IMR-90 (cell line): Measurements from ENCODE around the gene ASTE1. TPM values are rescaled to one million over a fixed set of nuclear protein-coding genes. Genes with fewer than 3 reads are reported as not detected.

Experiments used
- ATAC-seq: fragments of 200-7000 bp; cut with Tn5 transposase; 2 replicates; pipeline ENCODE4 v1.9.1; 2020; ENCODE audit warnings: low read depth, mild to moderate bottlenecking, moderate library complexity
- BruUV-seq: library from RNA; stranded (reverse); fragments of 400-500 nt; replicated peaks from 2 replicates; lab custom pipeline; 2021; lab: Mats Ljungman, UMichigan
- CTCF ChIA-PET: fragments of 300-600 bp; formaldehyde crosslinking; extraction: SDS; loops from one replicate; lab custom pipeline; 2021; ENCODE audit warnings: antibody characterized with exemption; lab: Yijun Ruan, JAX
- POLR2A ChIA-PET: fragments of 300-600 bp; sonication (Branson Sonifier 250); formaldehyde crosslinking; loops from one replicate; lab custom pipeline; 2022; ENCODE audit warnings: antibody characterized with exemption; ENCODE audit not compliant: unreplicated experiment; lab: Charles Lee
- DNase-seq: peaks from one replicate; pipeline ENCODE4 v3.0.0; 2013
- H2AFZ ChIP-seq: replicated peaks from 2 replicates; pipeline ENCODE3; 2013; ENCODE audit warnings: low read length, mild to moderate bottlenecking; ENCODE audit not compliant: poor library complexity
- H2AK5ac ChIP-seq: 2 replicates; pipeline ENCODE4 v1.6.1; 2013; ENCODE audit warnings: low read depth, low read length, inconsistent platforms
- H2AK9ac ChIP-seq: replicated peaks from 2 replicates; pipeline ENCODE3; 2013; ENCODE audit warnings: mild to moderate bottlenecking, low read depth, low read length, moderate library complexity; ENCODE audit not compliant: poor library complexity
- H2BK120ac ChIP-seq: 2 replicates; pipeline ENCODE4 v1.6.1; 2013; ENCODE audit warnings: low read depth, low read length, inconsistent platforms
- H2BK15ac ChIP-seq: 3 replicates; pipeline ENCODE4 v1.6.1; 2013; ENCODE audit warnings: low read depth, low read length, inconsistent platforms
- H2BK20ac ChIP-seq: 2 replicates; pipeline ENCODE4 v1.6.1; 2013; ENCODE audit warnings: low read depth, mild to moderate bottlenecking, inconsistent platforms, low read length, moderate library complexity
- H2BK5ac ChIP-seq: 2 replicates; pipeline ENCODE4 v1.6.1; 2013; ENCODE audit warnings: mild to moderate bottlenecking, low read depth, low read length, inconsistent platforms; ENCODE audit not compliant: poor library complexity, severe bottlenecking
- H3K14ac ChIP-seq: replicated peaks from 2 replicates; pipeline ENCODE4 v1.6.1; 2013; ENCODE audit warnings: low read depth, low read length, inconsistent platforms
- H3K18ac ChIP-seq: 2 replicates; pipeline ENCODE4 v1.6.1; 2013; ENCODE audit warnings: low read depth, low read length, control low read depth
- H3K23ac ChIP-seq: 2 replicates; pipeline ENCODE4 v1.6.1; 2013; ENCODE audit warnings: low read depth, low read length, inconsistent platforms
- H3K27ac ChIP-seq: 2 replicates; pipeline ENCODE4 v1.5.1; 2013; ENCODE audit warnings: mild to moderate bottlenecking, control low read depth, low read length; ENCODE audit not compliant: insufficient read depth
- H3K27me3 ChIP-seq: 2 replicates; pipeline ENCODE4 v1.6.1; 2013; ENCODE audit warnings: low read length; ENCODE audit not compliant: control insufficient read depth, insufficient read depth
- H3K36me3 ChIP-seq: 2 replicates; pipeline ENCODE4 v1.6.1; 2013; ENCODE audit warnings: low read length, mixed read lengths; ENCODE audit not compliant: control insufficient read depth, insufficient read depth
- H3K4ac ChIP-seq: 2 replicates; pipeline ENCODE4 v1.6.1; 2013; ENCODE audit warnings: low read depth, low read length, inconsistent platforms
- H3K4me1 ChIP-seq: 2 replicates; pipeline ENCODE4 v1.6.1; 2013; ENCODE audit warnings: low read length, mixed read lengths; ENCODE audit not compliant: control insufficient read depth, insufficient read depth
- H3K4me2 ChIP-seq: 2 replicates; pipeline ENCODE4 v1.6.1; 2013; ENCODE audit warnings: low read depth, mild to moderate bottlenecking, control low read depth, low read length, moderate library complexity
- H3K4me3 ChIP-seq: 2 replicates; pipeline ENCODE4 v1.5.1; 2013; ENCODE audit warnings: low read depth, mild to moderate bottlenecking, control low read depth, low read length, moderate library complexity; ENCODE audit not compliant: insufficient read depth
- H3K56ac ChIP-seq: 2 replicates; pipeline ENCODE4 v1.6.1; 2013; ENCODE audit warnings: low read length, inconsistent platforms; ENCODE audit not compliant: insufficient read depth; ENCODE audit errors: extremely low read depth
- H3K79me1 ChIP-seq, 2 experiments: 2 replicates each; pipeline ENCODE4 v1.6.1; 2013; ENCODE audit warnings: low read length in 2 of 2, inconsistent platforms in 1 of 2, low read depth in 1 of 2
- H3K9ac ChIP-seq: 2 replicates; pipeline ENCODE4 v1.6.1; 2013; ENCODE audit warnings: low read depth, low read length, control low read depth
- H3K9me1 ChIP-seq: 2 replicates; pipeline ENCODE4 v1.6.1; 2013; ENCODE audit warnings: low read length, inconsistent platforms; ENCODE audit not compliant: insufficient read depth
- H3K9me3 ChIP-seq: 2 replicates; pipeline ENCODE4 v1.6.1; 2013; ENCODE audit warnings: low read length; ENCODE audit not compliant: control insufficient read depth, insufficient read depth
- H4K20me1 ChIP-seq: 2 replicates; pipeline ENCODE4 v1.6.1; 2013; ENCODE audit warnings: low read length, inconsistent platforms; ENCODE audit not compliant: insufficient read depth
- H4K5ac ChIP-seq: 2 replicates; pipeline ENCODE4 v1.6.1; 2013; ENCODE audit warnings: mild to moderate bottlenecking, low read depth, low read length, control low read depth
- H4K8ac ChIP-seq, 2 experiments: 2 replicates each; pipeline ENCODE4 v1.6.1; 2013; ENCODE audit warnings: low read depth in 2 of 2, low read length in 2 of 2, control low read depth in 1 of 2, inconsistent platforms in 1 of 2
- H4K91ac ChIP-seq: 2 replicates; pipeline ENCODE4 v1.6.1; 2013; ENCODE audit warnings: low read depth, low read length, inconsistent platforms; ENCODE audit not compliant: insufficient read depth
- BHLHE40 ChIP-seq: fragments of 150-350 bp; IDR thresholded peaks from 2 replicates; pipeline ENCODE4 v1.6.1; 2016; ENCODE audit warnings: mild to moderate bottlenecking, low read depth, low read length
- CEBPB ChIP-seq: IDR thresholded peaks from 2 replicates; pipeline ENCODE4 v1.6.1; 2012; ENCODE audit warnings: low read depth, low read length, improper control_type of control experiment
- ELK1 ChIP-seq: fragments of 150-350 bp; IDR thresholded peaks from 2 replicates; pipeline ENCODE4 v1.6.1; 2016; ENCODE audit warnings: low read depth, mild to moderate bottlenecking, low read length, moderate library complexity, borderline replicate concordance
- FOS ChIP-seq: fragments of 150-350 bp; IDR thresholded peaks from 2 replicates; pipeline ENCODE4 v1.6.1; 2016; ENCODE audit warnings: low read depth, low read length
- MAZ ChIP-seq: IDR thresholded peaks from 2 replicates; pipeline ENCODE4 v1.6.1; 2012; ENCODE audit warnings: low read depth, mild to moderate bottlenecking, low read length, improper control_type of control experiment, moderate library complexity, borderline replicate concordance
- MXI1 ChIP-seq: IDR thresholded peaks from 2 replicates; pipeline ENCODE4 v1.6.1; 2012; ENCODE audit warnings: low read depth, mild to moderate bottlenecking, low read length, moderate library complexity, borderline replicate concordance
- NFE2L2 ChIP-seq: fragments of 150-350 bp; IDR thresholded peaks from 2 replicates; pipeline ENCODE4 v1.6.1; 2016; ENCODE audit warnings: low read depth, mild to moderate bottlenecking, low read length
- POLR2A ChIP-seq: IDR thresholded peaks from 2 replicates; pipeline ENCODE4 v1.6.1; 2012; ENCODE audit warnings: mild to moderate bottlenecking, low read depth, low read length
- RAD21 ChIP-seq: IDR thresholded peaks from 2 replicates; pipeline ENCODE4 v1.6.1; 2012; ENCODE audit warnings: low read length, improper control_type of control experiment
- RFX5 ChIP-seq: IDR thresholded peaks from 2 replicates; pipeline ENCODE4 v1.8.0; 2012; ENCODE audit warnings: low read depth, mild to moderate bottlenecking, low read length, moderate library complexity
- SMC3 ChIP-seq: fragments of 150-350 bp; IDR thresholded peaks from 2 replicates; pipeline ENCODE4 v1.6.1; 2016; ENCODE audit warnings: low read depth, mild to moderate bottlenecking, antibody characterized with exemption, low read length, moderate library complexity
- USF2 ChIP-seq: fragments of 150-350 bp; IDR thresholded peaks from 2 replicates; pipeline ENCODE4 v1.6.1; 2017; ENCODE audit warnings: mild to moderate bottlenecking, antibody characterized with exemption, low read length, low read depth
- WGBS, 2 experiments: methylation state at CpG; one replicate each; pipeline versions ENCODE4 v1.1.5 to v1.1.7; 2013; ENCODE audit warnings: missing lambda C conversion rate in 2 of 2; ENCODE audit not compliant: insufficient read length in 1 of 2; ENCODE audit errors: extremely low coverage in 2 of 2; 5-methylcytosine and 5-hydroxymethylcytosine counted together
- dilution Hi-C: fragments of 300-500 bp; cut with HindIII; formaldehyde crosslinking; loops from one replicate; pipeline ENCODE4 v1.14.3; 2018; ENCODE audit warnings: low sequenced_read_pairs; ENCODE audit not compliant: unreplicated experiment
- in situ Hi-C: fragments of 300-500 bp; cut with MboI; formaldehyde crosslinking; loops from 3 replicates; pipeline ENCODE4 v1.14.3; 2019; ENCODE audit warnings: low sequenced_read_pairs, inconsistent platforms, mixed read lengths
- intact Hi-C: fragments of 100-400 bp; cut with micrococcal nuclease; formaldehyde crosslinking; loops from 2 replicates; pipeline ENCODE4 v1.10.0; 2022
- polyA plus RNA-seq, 3 experiments: library from polyadenylated mRNA; depleted of rRNA; stranded (reverse); fragments of >200 nt; gene quantifications; 2 replicates each; pipeline ENCODE4 v1.2.3, GENCODE V29; 2012; ENCODE audit warnings: low replicate concordance in 1 of 3
- total RNA-seq: library from RNA; depleted of rRNA; stranded (reverse); fragments of >200 nt; gene quantifications from 2 replicates; pipeline ENCODE4 v1.2.3, GENCODE V29; 2012
- TF ChIP-seq, protein P1 (sequence below): conservative IDR thresholded peaks from 2 replicates; pipeline ENCODE4 v1.5.1; 2012; ENCODE audit warnings: mild to moderate bottlenecking, low read depth, low read length, improper control_type of control experiment

ASTE1 gene
- total and polyA plus RNA-seq, 2 of the 4 experiments (the other 2 are of a cell fraction) = 3.2 to 7.5 TPM

DNA sequence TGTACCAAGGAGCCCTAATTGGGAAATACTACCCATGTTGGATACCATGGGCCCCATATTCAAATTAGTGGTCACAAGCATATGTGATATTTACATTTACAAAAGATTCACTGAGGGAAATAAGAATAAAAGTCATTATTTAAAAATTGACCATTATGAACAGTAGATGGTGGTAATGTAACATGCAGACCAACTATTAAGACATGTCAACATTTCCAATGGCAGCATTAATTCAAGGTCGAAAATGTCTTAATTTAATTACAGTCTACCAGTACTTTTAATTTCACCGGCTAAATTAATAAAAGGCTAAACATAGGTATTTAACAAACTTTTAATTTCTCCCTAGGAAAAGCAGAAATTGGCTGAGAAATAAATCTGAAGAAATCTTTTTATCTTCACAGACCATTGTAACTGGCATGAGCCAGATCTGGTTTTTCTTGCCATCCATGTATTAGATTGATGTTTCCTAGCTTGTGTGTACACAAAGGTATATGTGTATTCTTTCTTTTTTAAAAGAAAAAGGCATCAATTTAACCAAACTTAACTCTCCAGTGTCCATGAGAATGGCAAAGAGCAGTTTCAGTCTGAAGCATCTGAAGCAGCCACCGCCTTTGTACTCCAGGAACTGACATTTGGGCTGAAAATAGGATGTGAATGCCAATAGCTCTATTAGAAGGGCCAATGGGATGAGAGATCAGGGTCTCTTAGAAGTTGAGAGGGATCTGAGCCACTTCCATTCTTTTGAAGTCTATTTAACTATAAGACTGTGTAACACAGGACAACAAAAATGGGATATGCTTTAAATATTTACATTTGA lies 26.6 kb upstream of the ASTE1 start:
- Histone ChIP-seq H3K4me2 (no peak overlapping the region), H3K4me3 (no peak overlapping the region), H3K27ac (no peak overlapping the region), H4K91ac (no peak overlapping the region), H4K20me1 (no peaks in the 10 kb centered on the region), H2BK15ac (no peak overlapping the region), H4K5ac (no peak overlapping the region), H3K9me3 (no peaks in the 10 kb centered on the region), H2AFZ (no peak overlapping the region), H2AK5ac (no peak overlapping the region), H3K4me1 (no peaks in the 10 kb centered on the region), H3K23ac (no peak overlapping the region), H2BK20ac (no peak overlapping the region), H3K9me1 (no peaks in the 10 kb centered on the region), H2BK5ac (no peak overlapping the region), H2BK120ac (no peak overlapping the region), H3K79me1 (no peaks in the 10 kb centered on the region), H3K18ac (no peak overlapping the region), H3K14ac (no peak overlapping the region), H4K8ac (no peak overlapping the region), H3K4ac (no peak overlapping the region), H3K36me3 (no peaks in the 10 kb centered on the region), H3K56ac (no peak overlapping the region), H3K9ac (no peak overlapping the region), H3K27me3 (no peaks in the 10 kb centered on the region), H2AK9ac (no peak overlapping the region)
- ChIA-PET POLR2A (no interaction called here), CTCF (interaction anchor here (0.9 kb wide), 1 partner anchor 966 kb away, joined by 3 read pairs; no protein-coding TSS in a partner anchor)
- TF ChIP-seq POLR2A = no peak
- peak; percentile 33; the same call in 1 of the 2 replicates for TF ChIP-seq RAD21
- peak; percentile 22; the same call in 1 of the 2 replicates for TF ChIP-seq SMC3
- no peak for TF ChIP-seq MAZ
- TF ChIP-seq CEBPB = no peak
- TF ChIP-seq BHLHE40 = no peak
- no peak for TF ChIP-seq RFX5
- no peak for TF ChIP-seq FOS
- no peak for TF ChIP-seq USF2
- TF ChIP-seq MXI1 = no peak
- TF ChIP-seq NFE2L2 = no peak
- TF ChIP-seq, protein P1, sequence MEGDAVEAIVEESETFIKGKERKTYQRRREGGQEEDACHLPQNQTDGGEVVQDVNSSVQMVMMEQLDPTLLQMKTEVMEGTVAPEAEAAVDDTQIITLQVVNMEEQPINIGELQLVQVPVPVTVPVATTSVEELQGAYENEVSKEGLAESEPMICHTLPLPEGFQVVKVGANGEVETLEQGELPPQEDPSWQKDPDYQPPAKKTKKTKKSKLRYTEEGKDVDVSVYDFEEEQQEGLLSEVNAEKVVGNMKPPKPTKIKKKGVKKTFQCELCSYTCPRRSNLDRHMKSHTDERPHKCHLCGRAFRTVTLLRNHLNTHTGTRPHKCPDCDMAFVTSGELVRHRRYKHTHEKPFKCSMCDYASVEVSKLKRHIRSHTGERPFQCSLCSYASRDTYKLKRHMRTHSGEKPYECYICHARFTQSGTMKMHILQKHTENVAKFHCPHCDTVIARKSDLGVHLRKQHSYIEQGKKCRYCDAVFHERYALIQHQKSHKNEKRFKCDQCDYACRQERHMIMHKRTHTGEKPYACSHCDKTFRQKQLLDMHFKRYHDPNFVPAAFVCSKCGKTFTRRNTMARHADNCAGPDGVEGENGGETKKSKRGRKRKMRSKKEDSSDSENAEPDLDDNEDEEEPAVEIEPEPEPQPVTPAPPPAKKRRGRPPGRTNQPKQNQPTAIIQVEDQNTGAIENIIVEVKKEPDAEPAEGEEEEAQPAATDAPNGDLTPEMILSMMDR = peak; percentile 35; the same call in 1 of the 2 replicates
- no peak for TF ChIP-seq ELK1
- in situ Hi-C loops = no loop called here
- dilution Hi-C loops = no loop called here
- intact Hi-C loops = loop anchor here (5.0 kb wide), 1 partner anchor 744 kb away; no protein-coding TSS in a partner anchor
- ATAC-seq = no peak
- peak; percentile 1 for DNase-seq
- no CpG with 5 or more reads among the region's 3 CpGs for WGBS, 2 experiments
- no TSS peak for BruUV-seq
